Neutrophil (primary cell): ENCODE results near the gene PKDREJ.

Experiments
- H3K27ac ChIP-seq: fragments of 200-600 bp; sonication (generic); 2 replicates; pipeline ENCODE4 v1.5.1; 2016; ENCODE audit warnings: mild to moderate bottlenecking, moderate library complexity
- H3K27me3 ChIP-seq: fragments of 200-600 bp; sonication (generic); 2 replicates; pipeline ENCODE4 v1.6.0; 2016; ENCODE audit warnings: mild to moderate bottlenecking
- H3K36me3 ChIP-seq: fragments of 200-600 bp; sonication (generic); 2 replicates; pipeline ENCODE4 v1.5.1; 2017
- H3K4me1 ChIP-seq, 2 experiments: fragments of 200-600 bp in 1 of 2; sonication (generic) in 1 of 2; 1 replicate in 1 of 2; 2 replicates in 1 of 2; pipeline versions ENCODE4 v1.5.1 to v1.6.1; 2013 to 2016; ENCODE audit warnings: low read depth in 1 of 2, low read length in 1 of 2, mild to moderate bottlenecking in 1 of 2, moderate library complexity in 1 of 2; ENCODE audit not compliant: control insufficient read depth in 1 of 2, insufficient read depth in 1 of 2
- H3K4me3 ChIP-seq, 2 experiments: fragments of 200-600 bp in 1 of 2; sonication (generic) in 1 of 2; 1 replicate in 1 of 2; 2 replicates in 1 of 2; pipeline ENCODE4 v1.5.1; 2013 to 2016; ENCODE audit warnings: low read depth in 1 of 2, low read length in 1 of 2, mild to moderate bottlenecking in 1 of 2, moderate library complexity in 1 of 2
- H3K9me3 ChIP-seq: fragments of 200-600 bp; sonication (generic); 2 replicates; pipeline ENCODE4 v1.5.1; 2016
- CTCF ChIP-seq: fragments of 200-600 bp; sonication (generic); IDR thresholded peaks from 2 replicates; pipeline ENCODE4 v1.5.1; 2016; ENCODE audit warnings: antibody characterized with exemption

PKDREJ gene

GRCh38 chr22:46209262-46209661, 53.9 kb downstream of the PKDREJ start:
- Histone ChIP-seq H3K36me3 (no peaks in the 10 kb centered on the region), H3K27me3 (no peaks in the 10 kb centered on the region), H3K9me3 (no peaks in the 10 kb centered on the region)

More at GRCh38 chr22:46209262-46209661, 53.9 kb downstream of the PKDREJ start:
- H3K27ac ChIP-seq: no peak overlapping the region
- TF ChIP-seq CTCF: no peak
- H3K4me3 ChIP-seq: no peak overlapping the region
- H3K4me1 ChIP-seq: no peaks in the 10 kb centered on the region
